Activated gamma-delta T cell (primary cell): ENCODE measurements around the gene DNAJB2.

ENCODE experiments used
- DNase-seq: peaks from one replicate; lab custom pipeline; 2025; lab: John Stamatoyannopoulos, UW
- total RNA-seq, 2 donors: gene quantifications; one replicate each; lab custom pipeline; 2026; lab: John Stamatoyannopoulos, UW

Gene DNAJB2
- 99.8 to 111 reads per million in 2 donors for total RNA-seq

DNA sequence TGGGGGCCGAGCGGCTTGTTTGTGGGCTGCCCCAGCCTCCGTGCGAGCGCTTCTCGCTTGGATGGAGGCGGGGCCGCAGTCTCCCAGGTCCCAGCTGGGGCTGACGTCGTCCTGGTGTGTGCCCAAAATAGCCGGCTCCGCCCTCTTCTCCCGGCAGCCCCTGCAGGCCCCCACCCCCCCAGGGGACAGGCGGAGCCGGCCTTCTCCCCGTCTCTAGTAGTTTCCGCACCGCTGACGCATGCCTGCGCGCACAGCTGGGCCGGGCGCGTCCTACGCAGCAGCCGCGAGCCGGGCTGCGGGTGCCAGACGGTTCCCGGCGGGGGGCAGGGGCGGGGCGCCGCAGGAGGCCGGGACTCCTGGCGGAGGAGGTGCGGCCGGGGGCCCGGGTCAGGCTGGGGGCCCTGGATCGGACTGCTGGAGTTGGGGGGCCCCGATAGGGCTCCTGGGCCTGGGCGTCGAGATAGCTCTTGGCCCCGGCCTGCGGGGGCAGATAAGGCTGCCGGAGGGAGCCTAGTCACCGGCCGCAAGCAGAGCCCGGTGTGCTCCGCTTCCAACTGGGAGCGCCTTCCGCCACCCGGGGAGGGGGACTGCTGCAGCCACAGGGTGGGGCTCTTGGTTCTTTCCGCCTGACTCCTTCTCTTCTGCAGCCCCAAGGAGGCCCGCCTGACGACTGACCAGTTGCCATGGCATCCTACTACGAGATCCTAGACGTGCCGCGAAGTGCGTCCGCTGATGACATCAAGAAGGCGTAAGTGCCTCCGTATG, at the start of gene DNAJB2:
DNAJB2 (plus strand) TSS at position 216 of the 765 bp plus-strand sequence; CDS start at position 684, 468 bp downstream.
- DNase-seq: peak; percentile 98

DNA sequence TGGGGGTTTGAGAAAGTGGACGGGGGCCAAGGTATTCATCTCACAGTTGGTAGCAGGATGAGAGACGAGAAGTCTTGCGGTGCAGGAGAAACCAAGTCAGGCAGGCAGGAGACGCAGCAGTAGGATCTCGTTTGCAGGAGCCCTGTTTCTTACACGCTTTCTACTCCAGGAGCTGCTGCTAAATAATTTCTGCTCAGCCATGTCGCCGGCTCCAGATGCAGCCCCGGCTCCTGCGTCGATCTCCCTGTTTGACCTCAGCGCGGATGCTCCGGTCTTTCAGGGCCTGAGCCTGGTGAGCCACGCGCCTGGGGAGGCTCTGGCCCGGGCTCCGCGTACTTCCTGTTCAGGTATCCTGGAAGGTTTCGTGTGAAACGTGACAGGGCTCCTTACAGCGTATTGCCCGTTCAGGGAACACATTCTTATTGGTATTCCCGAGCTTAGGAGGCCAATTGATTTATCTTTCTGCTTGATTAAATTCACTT, 49.1 kb upstream of the DNAJB2 start:
- no peak for DNase-seq

DNA sequence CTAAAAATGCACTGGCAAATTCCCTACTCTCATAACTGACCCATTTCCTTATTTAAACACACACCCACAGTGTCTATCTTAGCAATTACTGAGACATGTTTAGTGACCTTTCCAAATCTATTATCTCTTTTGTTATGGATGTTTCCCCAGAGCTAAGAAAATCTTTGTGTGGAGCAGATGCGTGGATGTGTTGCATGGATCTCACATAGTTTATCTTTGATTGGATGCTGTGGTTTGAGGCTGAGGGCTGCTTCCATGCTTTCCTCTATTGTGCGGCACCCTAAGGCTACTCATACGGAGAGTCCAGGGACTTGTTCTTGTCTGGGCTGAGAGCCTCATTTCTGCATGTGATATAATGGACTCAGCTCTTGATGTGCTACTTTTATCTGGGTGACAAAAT, 44.8 kb upstream of the DNAJB2 start:
- no peak for DNase-seq

DNA sequence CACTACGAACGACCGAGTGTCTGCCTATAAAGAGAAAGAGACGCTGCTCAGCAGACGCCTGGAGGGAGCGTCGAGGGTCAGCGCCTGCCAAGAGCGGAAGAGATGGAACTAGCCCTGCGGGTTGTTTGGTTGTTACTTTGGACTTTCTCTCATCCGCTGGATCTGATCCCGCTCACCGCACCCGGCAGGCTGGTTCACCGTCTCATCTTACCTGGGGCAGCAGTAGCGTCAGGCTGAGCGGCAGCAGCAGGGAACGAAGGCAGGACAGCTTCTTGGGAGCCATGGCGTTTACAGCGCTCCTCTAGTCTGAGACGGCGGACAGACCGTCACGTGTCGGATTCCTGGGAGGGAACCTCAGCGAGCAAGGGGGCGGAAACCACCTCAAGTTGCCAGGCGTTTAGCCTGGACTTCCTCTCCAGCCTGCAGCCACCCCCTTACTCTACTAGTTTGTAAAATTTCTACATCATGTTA, 35.8 kb upstream of the DNAJB2 start:
- no peak for DNase-seq

DNA sequence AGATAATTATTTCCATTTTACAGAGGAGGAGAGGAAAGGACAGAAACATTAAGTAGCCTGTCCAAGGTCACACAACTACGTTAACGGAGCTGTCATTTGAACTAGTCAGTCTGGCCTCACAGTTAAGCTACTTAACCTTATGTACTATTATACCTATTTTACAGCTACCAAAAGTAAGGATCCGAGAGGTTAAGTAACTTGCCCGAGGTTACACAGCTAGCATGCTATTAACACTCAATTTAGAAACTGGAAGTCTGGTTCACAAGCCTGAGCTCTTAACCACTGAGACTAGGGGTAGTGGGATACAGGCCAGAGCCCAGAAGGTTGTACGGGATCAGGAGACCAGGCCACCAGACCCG, 34.4 kb upstream of the DNAJB2 start:
- DNase-seq: no peak

DNA sequence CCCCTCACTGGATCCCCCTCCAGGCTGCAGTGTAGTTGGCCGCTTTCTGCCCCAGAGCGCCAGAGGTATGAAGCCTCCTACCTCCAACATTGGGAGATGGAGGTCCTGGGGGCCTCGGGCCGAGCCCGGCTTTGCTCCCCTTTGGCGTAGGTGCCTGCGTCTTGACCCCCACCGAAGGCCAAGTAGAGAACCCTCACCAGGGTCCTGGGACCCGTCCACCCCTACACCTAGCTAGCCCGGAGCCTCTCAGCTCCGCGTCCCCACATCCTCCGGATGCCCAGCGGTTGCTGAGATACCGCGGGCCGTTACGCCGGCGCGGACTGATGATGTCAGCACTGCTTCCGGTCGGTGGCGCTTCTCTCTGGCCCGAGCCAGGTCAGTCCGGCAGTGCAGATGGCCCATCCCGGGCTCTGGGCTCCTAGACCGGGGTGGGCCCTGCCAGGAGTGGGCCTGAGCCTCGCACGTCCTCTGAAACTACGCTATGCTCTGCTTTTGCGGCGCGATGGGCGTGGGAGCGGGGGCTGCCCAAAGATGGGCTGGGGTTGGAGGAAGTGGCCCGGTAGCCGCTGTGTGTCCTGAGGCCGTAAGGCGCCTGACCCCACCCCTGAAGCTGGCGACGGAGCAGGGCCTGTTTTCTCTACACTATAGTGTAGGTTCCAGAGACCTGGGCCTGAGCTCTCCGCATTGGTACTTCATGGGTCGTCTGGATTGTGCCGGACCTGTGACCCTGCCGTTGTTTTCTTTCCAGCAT, 33.8 kb upstream of the DNAJB2 start, which contains the start of the genes GLB1L and STK16:
GLB1L (minus strand) TSS at position 297 of the 751 bp plus-strand sequence. CDS start 1,871 bp downstream, outside the sequence.
STK16 (plus strand) TSS at position 332 of the 751 bp plus-strand sequence. CDS start 521 bp downstream, outside the sequence.
- DNase-seq: peak; percentile 77

DNA sequence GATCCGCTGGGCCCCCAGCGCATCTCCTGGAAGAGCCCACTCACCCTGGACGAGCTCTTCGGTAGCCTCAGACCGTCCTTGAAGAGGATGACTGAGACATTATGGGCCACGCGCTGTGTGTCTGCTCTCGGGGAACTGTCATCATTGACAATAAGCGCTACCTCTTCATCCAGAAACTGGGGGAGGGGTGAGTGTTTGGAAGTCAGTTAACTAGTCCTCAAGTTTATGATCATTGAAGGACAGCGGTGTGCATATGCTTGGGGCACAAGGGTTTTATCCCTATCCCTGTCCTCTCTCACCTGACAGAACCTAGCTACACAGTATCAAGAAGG, 33.3 kb upstream of the DNAJB2 start:
- DNase-seq: no peak

DNA sequence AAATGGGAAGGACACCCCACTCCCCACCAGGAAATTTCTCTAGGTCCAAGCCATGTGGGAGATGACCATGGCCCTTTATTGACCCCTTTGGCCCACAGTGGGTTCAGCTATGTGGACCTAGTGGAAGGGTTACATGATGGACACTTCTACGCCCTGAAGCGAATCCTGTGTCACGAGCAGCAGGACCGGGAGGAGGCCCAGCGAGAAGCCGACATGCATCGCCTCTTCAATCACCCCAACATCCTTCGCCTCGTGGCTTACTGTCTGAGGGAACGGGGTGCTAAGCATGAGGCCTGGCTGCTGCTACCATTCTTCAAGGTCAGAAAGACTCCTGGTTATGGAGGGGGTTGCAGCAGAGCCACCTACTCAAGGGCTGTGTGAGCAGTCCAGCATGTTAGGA, 32.6 kb upstream of the DNAJB2 start:
- DNase-seq: no peak

DNA sequence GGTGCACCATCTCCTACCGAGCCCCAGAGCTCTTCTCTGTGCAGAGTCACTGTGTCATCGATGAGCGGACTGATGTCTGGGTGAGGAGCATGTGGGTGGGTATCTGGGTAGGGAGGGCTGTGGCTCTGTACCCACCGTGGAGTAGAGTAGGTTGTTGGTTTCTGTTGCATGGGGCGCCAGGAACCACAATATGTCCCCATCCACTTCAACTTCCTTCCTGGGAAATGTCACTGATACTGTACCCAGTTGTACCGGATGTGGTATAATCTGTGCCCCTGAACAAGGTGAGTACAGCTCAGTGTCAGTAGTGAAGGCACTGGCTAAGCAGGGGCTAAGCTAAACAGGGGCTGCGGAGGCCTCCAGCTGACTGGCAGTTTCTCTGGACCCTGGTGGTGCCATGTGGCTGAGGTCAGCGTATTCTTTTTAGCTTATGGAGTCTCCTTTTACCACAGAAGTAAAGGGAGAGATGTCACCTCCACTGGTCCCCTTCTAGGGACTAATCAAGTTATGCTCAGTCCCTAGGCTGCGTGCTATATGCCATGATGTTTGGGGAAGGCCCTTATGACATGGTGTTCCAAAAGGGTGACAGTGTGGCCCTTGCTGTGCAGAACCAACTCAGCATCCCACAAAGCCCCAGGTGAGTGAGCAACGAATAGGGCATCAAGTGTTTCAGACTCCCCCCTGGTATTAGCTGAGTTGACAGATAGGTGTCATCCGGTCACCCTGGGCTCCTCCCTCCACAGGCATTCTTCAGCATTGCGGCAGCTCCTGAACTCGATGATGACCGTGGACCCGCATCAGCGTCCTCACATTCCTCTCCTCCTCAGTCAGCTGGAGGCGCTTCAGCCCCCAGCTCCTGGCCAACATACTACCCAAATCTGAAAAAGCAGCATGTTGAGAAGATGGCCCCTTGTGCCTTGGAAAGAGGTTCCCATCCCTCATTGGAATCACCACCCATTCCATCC, 31.2 kb upstream of the DNAJB2 start:
- DNase-seq: no peak

DNA sequence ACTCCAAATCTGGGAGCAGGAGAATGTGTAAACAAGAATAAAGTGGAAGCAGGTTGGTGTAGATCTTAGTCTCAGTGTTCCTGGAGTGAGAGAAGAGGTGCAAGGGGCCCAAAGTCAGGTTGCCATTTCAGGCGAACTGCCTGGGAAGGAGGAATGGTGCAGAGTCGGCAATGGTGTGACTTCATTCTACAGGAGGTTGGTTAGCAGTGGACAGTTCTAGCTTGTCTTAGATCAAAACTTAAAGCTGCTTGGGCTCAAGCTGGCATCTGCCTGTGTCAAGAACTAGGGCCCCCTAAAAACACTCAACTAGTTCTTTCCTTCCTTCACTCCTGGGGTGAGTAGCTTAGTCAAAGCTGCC, 30.3 kb upstream of the DNAJB2 start:
- no peak for DNase-seq

DNA sequence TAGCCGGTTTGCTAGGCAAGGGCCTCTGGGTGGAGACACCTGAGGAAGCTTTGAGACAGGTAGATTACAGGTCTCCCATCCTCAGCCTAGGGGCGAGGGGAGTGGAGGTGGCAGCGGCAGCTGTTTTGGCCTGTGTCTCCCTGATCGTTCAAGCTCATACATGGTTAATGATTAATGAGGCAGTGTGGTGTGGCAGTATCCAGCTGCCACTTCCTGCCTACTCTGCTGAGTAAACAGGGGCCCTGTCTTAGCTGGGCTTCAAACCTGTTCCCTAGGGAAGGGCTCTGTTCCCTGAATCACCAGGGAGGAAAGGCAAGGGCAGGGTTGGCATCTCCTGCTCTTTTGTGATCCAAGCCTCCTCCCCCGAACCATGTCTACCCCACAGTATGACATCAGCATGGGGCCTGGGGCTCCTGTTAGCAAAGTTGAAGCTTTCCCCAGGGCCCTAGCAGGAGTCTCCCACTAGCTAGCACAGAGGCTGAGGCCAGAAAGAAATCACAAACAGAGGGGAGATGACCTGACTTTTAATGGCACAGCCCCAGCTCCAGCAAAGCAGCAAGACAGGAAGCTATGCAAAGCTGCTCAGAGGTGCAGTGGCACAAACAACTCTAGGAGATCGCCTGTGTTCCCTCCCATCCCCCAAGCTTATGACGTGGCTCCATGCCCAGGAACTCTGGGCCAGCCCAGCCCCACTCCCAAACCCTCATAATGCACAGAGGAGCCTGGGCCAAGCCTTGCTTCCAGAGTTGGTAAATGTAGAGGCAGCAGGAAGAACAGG, 29.8 kb upstream of the DNAJB2 start:
- DNase-seq: no peak

DNA sequence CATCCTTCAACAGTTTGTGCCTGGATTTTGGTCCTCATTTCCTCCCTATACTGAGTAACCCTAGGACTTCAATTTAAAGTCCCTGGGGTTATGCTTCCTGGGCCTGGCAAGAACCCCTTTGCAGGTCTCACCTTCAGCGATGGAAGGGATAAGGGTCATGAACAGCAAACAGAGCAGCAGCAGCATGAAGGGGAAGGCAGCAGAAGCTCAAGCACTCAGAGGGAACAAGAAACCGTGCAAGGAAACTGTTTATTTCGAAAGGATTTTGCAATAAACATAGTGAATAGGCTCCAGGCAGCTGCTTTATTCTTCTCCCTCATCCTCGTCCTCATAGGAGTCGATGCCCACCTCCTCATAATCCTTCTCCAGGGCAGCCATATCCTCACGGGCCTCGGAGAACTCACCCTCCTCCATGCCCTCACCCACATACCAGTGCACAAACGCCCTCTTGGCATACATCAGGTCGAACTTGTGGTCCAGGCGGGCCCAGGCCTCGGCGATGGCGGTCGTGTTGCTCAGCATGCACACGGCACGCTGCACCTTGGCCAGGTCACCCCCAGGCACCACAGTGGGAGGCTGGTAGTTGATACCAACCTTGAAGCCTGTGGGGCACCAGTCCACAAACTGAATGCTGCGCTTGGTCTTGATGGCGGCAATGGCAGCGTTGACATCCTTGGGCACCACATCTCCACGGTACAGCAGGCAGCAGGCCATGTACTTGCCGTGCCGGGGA, 29.0 kb upstream of the DNAJB2 start:
- DNase-seq: no peak

DNA sequence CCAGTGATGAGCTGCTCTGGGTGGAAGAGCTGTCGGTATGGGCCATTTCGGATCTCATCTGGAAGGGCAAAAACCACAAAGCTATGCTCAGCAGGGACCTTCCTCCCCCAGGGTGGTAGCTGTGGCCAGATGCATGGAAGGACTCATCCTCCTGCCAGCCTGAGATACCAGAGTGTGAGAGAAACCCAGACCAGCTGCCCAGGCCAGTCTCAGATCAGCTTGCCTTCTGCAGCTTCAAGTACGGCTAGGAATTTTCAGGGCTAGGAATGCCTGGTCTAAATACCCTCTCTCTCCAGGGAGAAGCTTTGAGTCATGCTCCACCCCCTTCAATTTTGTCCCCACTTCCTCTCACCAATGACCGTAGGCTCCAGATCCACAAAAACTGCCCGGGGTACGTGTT, 27.5 kb upstream of the DNAJB2 start:
- DNase-seq: no peak

DNA sequence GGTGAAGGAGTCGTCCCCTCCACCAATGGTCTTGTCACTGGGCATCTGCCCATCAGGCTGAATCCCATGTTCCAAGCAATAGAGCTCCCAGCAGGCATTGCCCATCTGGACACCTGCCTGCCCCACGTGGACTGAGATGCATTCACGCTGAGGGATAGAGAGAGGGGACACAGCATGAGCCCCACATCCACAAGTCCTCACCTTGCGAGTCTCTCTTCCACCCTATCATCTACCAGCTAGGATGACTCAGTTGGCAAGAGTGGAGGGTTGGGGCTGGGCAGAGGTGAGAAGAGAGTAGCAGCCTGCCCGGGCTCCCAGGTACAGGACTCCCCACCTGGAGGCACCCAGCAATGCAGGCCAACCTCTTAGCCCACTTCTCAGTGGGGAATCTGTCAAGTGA, 27.1 kb upstream of the DNAJB2 start:
- no peak for DNase-seq

DNA sequence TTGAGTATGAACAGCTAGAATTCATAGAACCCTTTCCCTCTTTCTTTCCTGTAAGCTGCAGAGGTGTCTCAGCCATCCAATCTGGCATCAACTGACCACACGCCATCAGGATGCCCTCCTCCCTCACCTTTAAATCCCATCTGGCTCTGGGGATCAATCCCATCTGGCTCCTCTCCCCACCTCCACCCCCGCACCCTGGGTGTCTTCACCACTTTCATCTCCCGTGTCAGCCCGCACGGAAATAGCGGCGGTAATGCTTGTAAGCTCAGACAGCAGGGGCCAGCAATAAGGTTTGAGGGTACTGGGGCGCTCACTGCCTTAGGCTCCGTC, 26.6 kb upstream of the DNAJB2 start:
- DNase-seq: no peak

DNA sequence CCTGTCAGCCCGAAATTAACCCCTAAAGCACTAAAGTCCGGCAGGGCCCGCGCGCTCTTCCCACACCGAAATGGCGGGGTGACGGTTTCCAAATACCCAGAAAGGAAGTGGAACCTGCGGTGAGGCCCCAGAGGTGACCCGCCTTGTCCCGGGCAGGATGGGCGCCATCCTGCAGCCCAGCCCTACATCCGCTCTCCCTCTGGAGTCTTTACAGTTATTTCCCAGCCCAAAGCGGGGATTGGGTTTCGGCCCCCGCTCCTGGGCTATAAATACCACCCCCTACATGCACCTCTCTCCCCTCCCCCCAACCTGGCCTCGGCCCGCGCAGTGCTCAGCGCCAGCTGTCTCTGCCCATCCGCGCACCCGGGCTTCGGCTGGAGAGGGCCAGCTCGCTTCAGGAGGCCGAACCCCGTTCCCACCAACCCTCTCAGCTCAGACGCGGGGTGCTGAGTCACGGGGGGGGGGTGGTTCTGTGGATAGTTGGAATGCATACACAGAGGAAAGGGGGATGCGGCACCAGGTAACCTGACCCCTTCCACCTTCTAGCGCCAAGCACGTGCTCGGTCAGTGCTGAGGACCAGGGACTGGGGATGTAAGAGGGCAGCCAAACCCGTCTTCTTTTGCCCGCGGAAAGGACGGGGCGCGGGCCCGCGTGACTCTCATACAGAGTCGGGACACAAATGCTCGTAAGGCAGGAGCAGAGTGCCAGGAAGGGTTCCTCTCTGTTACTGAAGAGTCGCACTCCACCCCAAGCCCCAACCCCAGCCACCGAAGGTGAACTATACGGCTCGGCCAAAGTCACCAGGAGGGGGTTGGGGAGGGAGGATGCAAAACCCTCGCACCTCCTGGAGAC, 26.0 kb upstream of the DNAJB2 start, which contains the start of gene TUBA4B:
TUBA4B (plus strand) TSS at position 344 of the 853 bp plus-strand sequence; CDS start at position 509, 165 bp downstream.
- DNase-seq: peak; percentile 34

DNA sequence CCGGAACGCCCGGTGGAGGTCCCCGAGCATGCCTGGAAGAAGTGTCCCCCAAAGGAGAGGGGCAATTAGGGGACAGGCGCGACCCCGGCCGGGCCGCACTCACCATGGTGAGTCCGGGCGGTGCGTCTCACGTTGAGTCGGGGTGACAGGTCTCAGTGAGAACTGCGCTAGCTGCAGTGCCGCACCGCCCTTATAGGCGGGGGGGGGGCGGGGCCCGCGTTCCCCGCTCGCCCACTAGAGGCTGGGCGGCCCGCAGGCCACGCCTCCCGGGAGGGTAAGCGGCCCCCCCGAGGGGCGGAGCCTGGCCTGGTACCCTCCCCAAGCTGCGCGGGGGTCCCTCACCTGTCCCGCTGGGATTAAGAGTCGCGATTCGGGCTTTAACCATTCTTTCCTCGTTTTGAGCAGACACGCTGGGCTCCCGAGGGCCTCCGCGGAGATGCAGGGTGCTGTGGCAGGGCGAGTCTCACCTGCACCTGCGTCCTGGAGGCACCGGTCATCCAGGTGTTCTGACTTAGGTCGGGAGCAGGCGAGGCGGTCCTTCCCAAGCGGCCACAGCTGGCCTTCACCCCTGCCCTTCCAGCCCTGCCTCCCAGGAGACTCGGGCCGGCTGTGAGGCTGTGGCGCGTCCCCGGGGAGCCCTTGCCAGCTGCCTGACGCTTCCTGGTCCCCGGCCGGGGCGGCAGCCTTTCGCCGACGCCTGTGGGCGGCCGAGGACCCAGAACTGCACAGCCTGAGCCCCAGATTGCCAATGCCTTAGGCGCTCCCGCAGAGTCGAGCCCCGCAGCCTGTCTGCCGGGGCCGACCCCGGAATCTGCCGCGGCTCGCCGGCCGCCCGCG, 25.2 kb upstream of the DNAJB2 start, which contains the start of gene TUBA4A:
TUBA4A (minus strand) TSS at position 166 of the 837 bp plus-strand sequence; CDS start at position 106, 60 bp downstream.
- DNase-seq: peak; percentile 86

DNA sequence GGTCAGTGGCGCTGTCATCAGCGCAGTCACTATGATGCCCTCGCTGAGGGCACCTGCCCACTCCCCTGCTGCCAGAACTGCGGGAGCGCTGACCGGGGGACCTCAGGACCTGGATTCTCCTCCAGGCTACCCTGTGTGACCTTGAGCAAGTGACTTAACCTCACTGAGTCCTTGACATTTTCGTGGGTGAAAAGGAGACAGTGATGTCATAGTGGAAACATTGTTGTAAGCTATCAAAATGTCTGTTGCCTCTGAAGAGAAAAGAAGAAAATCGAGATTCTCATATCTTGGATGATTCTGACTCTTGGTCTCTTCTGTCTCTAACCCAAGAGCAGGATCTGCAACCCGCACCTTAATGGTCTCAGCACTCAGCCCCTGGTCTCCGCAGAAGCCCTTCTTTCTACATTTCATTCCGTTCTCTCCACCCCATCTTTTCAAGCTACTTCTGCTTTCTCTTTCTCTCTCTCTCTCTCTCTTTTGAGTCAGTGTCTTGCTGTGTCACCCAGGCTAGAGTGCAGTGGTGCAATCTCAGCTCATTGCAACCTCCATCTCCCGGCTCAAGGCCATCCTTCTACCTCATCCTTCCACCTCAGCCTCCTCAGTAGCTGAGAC, 24.5 kb upstream of the DNAJB2 start:
- DNase-seq: no peak
